Measurements from ENCODE around the gene CFAP299. TPM values are rescaled to one million over a fixed set of nuclear protein-coding genes. Genes with fewer than 3 reads are reported as not detected.

Gene CFAP299
- total RNA-seq, 4 donors from 2014 or later, result 5.1 TPM; not detected in 3

DNA sequence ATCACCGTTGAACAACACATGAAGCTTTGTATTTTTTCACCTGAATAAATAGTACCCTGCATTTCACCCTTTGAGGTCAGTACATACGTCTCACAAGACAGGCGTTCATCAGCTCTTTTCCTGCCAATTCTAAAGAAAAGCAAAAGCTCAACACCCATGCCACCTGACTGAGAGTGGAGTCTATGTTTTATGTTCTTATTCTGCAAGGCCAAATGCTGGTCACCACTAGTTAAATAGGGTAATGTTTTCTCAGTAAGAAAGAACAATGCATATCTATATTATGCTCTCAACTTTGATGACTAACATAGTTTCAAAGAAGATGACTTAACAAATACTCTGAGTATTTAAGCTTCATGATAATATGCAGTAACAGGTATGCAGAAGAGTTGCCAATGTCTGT, 358.6 kb downstream of the CFAP299 start:
- no peak for ATAC-seq
- WGBS, 2 donors (ENCODE audit: low coverage in 1 of 2), result 53 to 85% methylated on average over 3 of the region's 3 CpGs
- no peaks in the 10 kb centered on the region for H3K27me3 ChIP-seq
- H3K36me3 ChIP-seq, result no peaks in the 10 kb centered on the region
- H3K4me1 ChIP-seq, result no peaks in the 10 kb centered on the region
- TF ChIP-seq CTCF (IDR thresholded peaks at IDR 0.05) (no peak), EP300 (IDR thresholded peaks at IDR 0.05) (no peak), POLR2A (IDR thresholded peaks at IDR 0.05) (no peak), POLR2AphosphoS5 (IDR thresholded peaks at IDR 0.05) (no peak)
- no peak overlapping the region for H3K27ac ChIP-seq
- H3K9me3 ChIP-seq, result no peaks in the 10 kb centered on the region
- no peak overlapping the region for H3K4me3 ChIP-seq

DNA sequence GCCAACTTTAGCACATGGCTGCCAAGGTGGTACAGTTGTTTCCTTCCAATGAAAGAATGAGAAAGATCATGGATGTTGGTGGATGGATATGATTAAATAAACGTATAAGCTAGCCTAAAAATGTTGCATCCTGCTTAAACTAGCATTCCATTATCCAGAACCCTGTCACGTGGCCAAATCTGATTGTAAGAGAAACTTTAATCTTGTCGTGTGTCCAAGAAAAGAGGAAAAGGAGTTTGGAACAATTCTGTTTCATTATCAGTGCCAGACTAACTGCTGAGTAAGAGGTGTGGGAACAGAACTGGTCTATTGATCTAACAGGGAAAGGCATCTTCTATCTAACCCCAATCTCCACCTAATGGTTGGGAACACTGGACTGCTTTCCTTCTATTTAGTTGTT, 369.8 kb downstream of the CFAP299 start:
- Histone ChIP-seq H3K36me3 (no peaks in the 10 kb centered on the region), H3K4me3 (no peak overlapping the region), H3K9me3 (no peaks in the 10 kb centered on the region), H3K27me3 (no peaks in the 10 kb centered on the region), H3K4me1 (peaks cover 0 to 46% (median 0%) of the 10 kb centered on the region in 3 donors), H3K27ac (no peak overlapping the region)
- ATAC-seq, result no peak
- 14 to 39% methylated on average over 3 of the region's 3 CpGs for WGBS, 2 donors (ENCODE audit: low coverage in 1 of 2)
- TF ChIP-seq POLR2A (IDR thresholded peaks at IDR 0.05) (no peak), EP300 (IDR thresholded peaks at IDR 0.05) (no peak), CTCF (IDR thresholded peaks at IDR 0.05) (no peak), POLR2AphosphoS5 (IDR thresholded peaks at IDR 0.05) (no peak)

DNA sequence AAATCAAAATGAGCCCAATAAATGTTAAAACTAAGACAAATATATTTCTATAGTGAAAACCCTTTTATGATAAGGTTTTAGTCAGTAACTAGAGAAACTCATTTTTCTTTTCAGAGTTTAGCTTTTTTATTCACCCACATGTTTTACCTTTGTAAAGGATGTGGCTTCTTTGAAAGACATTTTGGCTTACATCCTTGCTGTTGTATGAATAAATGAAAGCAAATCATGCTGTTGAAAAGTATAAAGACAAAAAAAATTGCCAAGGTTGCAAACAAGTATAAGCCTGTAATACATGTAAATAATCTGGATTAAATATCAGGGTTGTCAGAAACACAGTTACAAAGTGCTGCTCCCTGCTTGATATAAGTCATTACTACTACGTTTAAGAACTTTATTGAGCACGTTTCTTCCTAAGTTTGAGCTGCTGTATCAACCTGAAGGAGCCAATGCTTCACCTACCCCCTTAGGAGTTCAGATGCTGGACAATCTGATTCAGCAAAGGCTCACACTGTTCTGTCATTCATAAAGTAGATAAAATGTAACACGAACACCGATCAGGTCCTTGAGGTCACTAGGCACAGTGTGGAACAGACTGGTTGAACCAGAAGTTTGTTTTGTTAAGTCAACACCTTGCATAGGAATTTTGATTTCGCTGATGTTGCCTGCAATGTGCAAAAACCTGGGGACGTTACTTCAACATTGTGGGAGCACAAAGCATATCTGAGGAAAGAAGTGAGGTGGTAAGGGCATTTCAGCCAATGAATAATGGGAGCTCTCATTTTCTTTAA, 373.7 kb downstream of the CFAP299 start:
- Histone ChIP-seq H3K27ac (no peak overlapping the region), H3K36me3 (no peaks in the 10 kb centered on the region), H3K27me3 (no peaks in the 10 kb centered on the region), H3K4me3 (no peak overlapping the region), H3K9me3 (no peaks in the 10 kb centered on the region), H3K4me1 (peaks cover 0 to 36% (median 0%) of the 10 kb centered on the region in 3 donors)
- TF ChIP-seq POLR2A (IDR thresholded peaks at IDR 0.05), result no peak
- no peak for ATAC-seq
- WGBS, 2 donors (ENCODE audit: low coverage in 1 of 2), result 59 to 64% methylated on average over 5 to 6 of the region's 6 CpGs

DNA sequence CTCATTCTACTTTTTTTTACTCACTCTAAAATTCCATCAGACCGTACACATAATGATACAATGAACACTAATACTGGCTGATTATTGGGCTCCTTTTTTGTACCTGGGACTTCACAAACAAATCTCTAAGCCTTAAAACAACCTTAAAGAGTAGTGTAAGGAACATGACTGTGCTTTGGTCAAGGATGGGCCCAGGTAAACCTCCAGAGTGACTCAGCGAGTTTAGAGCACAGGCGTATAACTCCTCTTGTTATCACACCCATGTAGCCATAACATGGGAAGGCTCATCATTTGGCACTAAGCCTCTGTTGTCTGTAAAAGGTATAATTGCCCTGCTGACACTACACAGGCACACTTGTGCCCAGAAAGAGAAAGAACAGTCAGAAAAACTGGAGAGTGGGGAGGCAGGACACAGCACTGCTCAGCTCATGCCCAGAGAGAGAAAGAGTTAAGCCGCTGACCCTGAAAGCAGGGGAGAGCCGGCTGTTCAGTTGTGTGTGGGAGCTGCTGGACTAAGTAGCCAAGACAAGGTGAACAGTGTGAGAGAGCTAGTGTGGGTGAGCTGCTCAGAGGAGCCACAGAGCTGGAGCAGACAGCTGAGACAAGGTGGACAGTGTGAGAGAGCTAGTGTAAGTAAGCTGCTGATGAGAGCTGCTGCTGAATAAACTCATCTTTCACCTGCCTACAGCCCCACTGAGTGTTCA, 375.4 kb downstream of the CFAP299 start:
- Histone ChIP-seq H3K4me1 (peaks cover 0 to 30% (median 0%) of the 10 kb centered on the region in 3 donors), H3K36me3 (no peaks in the 10 kb centered on the region), H3K4me3 (no peak overlapping the region), H3K9me3 (no peaks in the 10 kb centered on the region), H3K27me3 (no peaks in the 10 kb centered on the region), H3K27ac (no peak overlapping the region)
- ATAC-seq, result no peak
- TF ChIP-seq EP300 (IDR thresholded peaks at IDR 0.05), result no peak
- no peak for TF ChIP-seq CTCF (IDR thresholded peaks at IDR 0.05)
- TF ChIP-seq POLR2A (IDR thresholded peaks at IDR 0.05), result no peak
- TF ChIP-seq POLR2AphosphoS5 (IDR thresholded peaks at IDR 0.05), result no peak
- WGBS, 2 donors (ENCODE audit: low coverage in 1 of 2), result 43 to 90% methylated on average over 3 of the region's 5 CpGs

GRCh38 chr4:80711956-80712355, 376.4 kb downstream of the CFAP299 start:
- Histone ChIP-seq H3K36me3 (no peaks in the 10 kb centered on the region), H3K27ac (no peak overlapping the region), H3K4me1 (peaks cover 0 to 37% (median 0%) of the 10 kb centered on the region in 3 donors), H3K27me3 (no peaks in the 10 kb centered on the region), H3K9me3 (no peaks in the 10 kb centered on the region), H3K4me3 (no peak overlapping the region)
- WGBS, 2 donors (ENCODE audit: low coverage in 1 of 2), result 67 to 80% methylated on average over 1 of the region's 1 CpG
- ATAC-seq, result no peak
- TF ChIP-seq POLR2AphosphoS5 (IDR thresholded peaks at IDR 0.05), result no peak
- no peak for TF ChIP-seq EP300 (IDR thresholded peaks at IDR 0.05)
- no peak for TF ChIP-seq CTCF (IDR thresholded peaks at IDR 0.05)
- TF ChIP-seq POLR2A (IDR thresholded peaks at IDR 0.05), result no peak

Data from gastroesophageal sphincter (tissue), 4 donors.